ENCODE data around the gene NARS2. TPM values are rescaled to one million over a fixed set of nuclear protein-coding genes. Genes with fewer than 3 reads are reported as not detected.
"Not testable (repeated sequence)": the region's sequence is repeated elsewhere in the genome, so short reads cannot be mapped to it uniquely, and the experiment has no call there.

NARS2 gene
- total RNA-seq, 6 donors from 2014 or later = 7.7 to 45.1 (median 15.5) TPM

GRCh38 chr11:78552881-78553280 lies 21.8 kb downstream of the NARS2 start:
- Histone ChIP-seq H3K4me1 (peaks cover 0 to 8% (median 2%) of the 10 kb centered on the region in 4 donors), H3K27me3 (no peaks in the 10 kb centered on the region), H3K4me3 (no peak overlapping the region), H3K27ac (no peak overlapping the region), H3K36me3 (peaks cover 0 to 2% (median 0%) of the 10 kb centered on the region in 4 donors), H3K9me3 (no peaks in the 10 kb centered on the region)
- TF ChIP-seq EP300 (IDR thresholded peaks at IDR 0.05) (no peak), POLR2AphosphoS5 (IDR thresholded peaks at IDR 0.05) (no peak), CTCF (IDR thresholded peaks at IDR 0.05) (no peak), POLR2A (IDR thresholded peaks at IDR 0.05) (no peak)
- ATAC-seq (ENCODE audit: low FRiP score in 2 of 2) (no peak), DNase-seq (no peak)
- 94 to 97% methylated on average over 2 of the region's 2 CpGs for WGBS, 2 donors

GRCh38 chr11:78552139-78552538 lies 22.5 kb downstream of the NARS2 start:
- whole genome bisulfite sequencing, 2 donors = 96% methylated on average over 6 of the region's 6 CpGs
- not testable (repeated sequence) for DNase-seq

GRCh38 chr11:78551066-78551465 lies 23.6 kb downstream of the NARS2 start:
- H3K27ac ChIP-seq = no peak overlapping the region

More at GRCh38 chr11:78552139-78552538, 22.5 kb downstream of the NARS2 start:
- ATAC-seq (ENCODE audit: low FRiP score in 2 of 2); H3K4me3 ChIP-seq; H3K27me3 ChIP-seq; H3K36me3 ChIP-seq; H3K27ac ChIP-seq; H3K4me1 ChIP-seq; H3K9me3 ChIP-seq: not testable (repeated sequence)

GRCh38 chr11:78549624-78550409 lies 24.8 kb downstream of the NARS2 start:
- no peak for TF ChIP-seq POLR2AphosphoS5 (IDR thresholded peaks at IDR 0.05)
- TF ChIP-seq EP300 (IDR thresholded peaks at IDR 0.05) = no peak
- TF ChIP-seq POLR2A (IDR thresholded peaks at IDR 0.05) = no peak
- no peak for TF ChIP-seq CTCF (IDR thresholded peaks at IDR 0.05)
- no peaks in the 10 kb centered on the region for H3K9me3 ChIP-seq
- no peak for DNase-seq
- H3K27ac ChIP-seq = no peak overlapping the region
- no peak overlapping the region for H3K4me3 ChIP-seq
- H3K27me3 ChIP-seq = no peaks in the 10 kb centered on the region
- no peaks in the 10 kb centered on the region for H3K4me1 ChIP-seq
- no peak for ATAC-seq (ENCODE audit: low FRiP score in 2 of 2)
- WGBS, 2 donors = 69 to 78% methylated on average over 3 of the region's 3 CpGs
- H3K36me3 ChIP-seq = peaks cover 0 to 2% (median 0%) of the 10 kb centered on the region in 4 donors

More at GRCh38 chr11:78551066-78551465, 23.6 kb downstream of the NARS2 start:
- 81 to 86% methylated on average over 6 of the region's 6 CpGs for WGBS, 2 donors
- H3K4me3 ChIP-seq = no peak overlapping the region
- no peak for TF ChIP-seq EP300 (IDR thresholded peaks at IDR 0.05)
- TF ChIP-seq POLR2AphosphoS5 (IDR thresholded peaks at IDR 0.05) = no peak
- no peak for TF ChIP-seq POLR2A (IDR thresholded peaks at IDR 0.05)
- TF ChIP-seq CTCF (IDR thresholded peaks at IDR 0.05) = no peak
- H3K4me1 ChIP-seq = no peaks in the 10 kb centered on the region
- DNase-seq (no peak), ATAC-seq (ENCODE audit: low FRiP score in 2 of 2) (no peak)
- peaks cover 0 to 2% (median 0%) of the 10 kb centered on the region in 4 donors for H3K36me3 ChIP-seq
- no peaks in the 10 kb centered on the region for H3K27me3 ChIP-seq
- no peaks in the 10 kb centered on the region for H3K9me3 ChIP-seq

GRCh38 chr11:78548911-78549590 lies 25.6 kb downstream of the NARS2 start:
- ATAC-seq (ENCODE audit: low FRiP score in 2 of 2) (no peak), DNase-seq (no peak)
- Histone ChIP-seq H3K4me3 (no peak overlapping the region), H3K4me1 (no peaks in the 10 kb centered on the region), H3K27me3 (no peaks in the 10 kb centered on the region), H3K36me3 (peaks cover 0 to 2% (median 0%) of the 10 kb centered on the region in 4 donors), H3K9me3 (no peaks in the 10 kb centered on the region), H3K27ac (no peak overlapping the region)
- TF ChIP-seq EP300 (IDR thresholded peaks at IDR 0.05) = no peak
- TF ChIP-seq CTCF (IDR thresholded peaks at IDR 0.05) = no peak
- no peak for TF ChIP-seq POLR2AphosphoS5 (IDR thresholded peaks at IDR 0.05)
- no peak for TF ChIP-seq POLR2A (IDR thresholded peaks at IDR 0.05)
- WGBS, 2 donors = 69 to 87% methylated on average over 2 of the region's 2 CpGs
